T-cell (primary cell): ENCODE data around the gene IL1R2. TPM values are rescaled to one million over a fixed set of nuclear protein-coding genes. Genes with fewer than 3 reads are reported as not detected.

ENCODE experiments used
- ATAC-seq, 4 experiments: fragments of 200-7000 bp in 3 of 4; fragments of 150-1000 bp in 1 of 4; cut with Tn5 transposase; replicated peaks in 1 of 4; 1 replicate in 3 of 4; 2 replicates in 1 of 4; pipeline ENCODE4 v1.10.0; 2021; ENCODE audit warnings: moderate library complexity in 3 of 4, mild to moderate bottlenecking in 2 of 4, moderate number of reproducible peaks in 1 of 4
- CTCF ChIA-PET, 2 donors: fragments of 300-600 bp; sonication (Branson Sonifier 250); formaldehyde crosslinking; loops; one replicate each; lab custom pipeline; 2022; ENCODE audit warnings: antibody characterized with exemption in 2 of 2; lab: Charles Lee
- POLR2A ChIA-PET, 2 donors: fragments of 300-600 bp; sonication (Branson Sonifier 250); formaldehyde crosslinking; loops; one replicate each; lab custom pipeline; 2022; ENCODE audit warnings: antibody characterized with exemption in 2 of 2; lab: Charles Lee
- DNase-seq, 35 experiments: peaks; one replicate each; pipeline versions ENCODE4 v3.0.0 to v3.0.0-alpha.2; 2013 to 2023
- H3K27ac ChIP-seq: one replicate; pipeline ENCODE4 v1.5.1; 2013; ENCODE audit warnings: low read length
- H3K27me3 ChIP-seq, 2 experiments: replicated peaks in 1 of 2; 1 replicate in 1 of 2; 2 replicates in 1 of 2; pipeline versions ENCODE4 v1.6.1 to v1.7.0; 2013; ENCODE audit warnings: low read length in 1 of 2, mixed read lengths in 1 of 2; ENCODE audit not compliant: control insufficient read depth in 2 of 2, insufficient read depth in 2 of 2; ENCODE audit errors: extremely low read depth in 1 of 2
- H3K36me3 ChIP-seq, 2 donors: 1 replicate in 1 of 2; 2 replicates in 1 of 2; pipeline versions ENCODE4 v1.6.1 to v1.7.0; 2013; ENCODE audit warnings: low read length in 1 of 2; ENCODE audit not compliant: control insufficient read depth in 2 of 2, insufficient read depth in 1 of 2; ENCODE audit errors: extremely low read depth in 1 of 2
- H3K4me1 ChIP-seq, 2 experiments: 1 replicate in 1 of 2; 2 replicates in 1 of 2; pipeline versions ENCODE4 v1.6.1 to v1.7.0; 2013; ENCODE audit warnings: low read length in 2 of 2, mixed read lengths in 1 of 2; ENCODE audit not compliant: insufficient read depth in 2 of 2, control insufficient read depth in 1 of 2; ENCODE audit errors: extremely low read depth in 1 of 2
- H3K4me3 ChIP-seq, 2 donors: 1 replicate in 1 of 2; 2 replicates in 1 of 2; pipeline versions ENCODE4 v1.5.1 to v1.7.0; 2013; ENCODE audit warnings: mild to moderate bottlenecking in 2 of 2, low read length in 1 of 2, moderate library complexity in 1 of 2; ENCODE audit not compliant: control insufficient read depth in 1 of 2; ENCODE audit errors: extremely low read depth in 1 of 2
- H3K9me3 ChIP-seq: 2 replicates; pipeline ENCODE4 v1.7.0; 2013
- H3K27ac Mint-ChIP-seq, 2 donors: one replicate each; pipeline ENCODE4 v1.8.0; 2020 to 2021; ENCODE audit warnings: mild to moderate bottlenecking in 2 of 2, mixed read lengths in 2 of 2
- H3K27me3 Mint-ChIP-seq, 2 donors: one replicate each; pipeline ENCODE4 v1.8.0; 2021 to 2022; ENCODE audit warnings: mixed read lengths in 2 of 2
- H3K36me3 Mint-ChIP-seq: one replicate; pipeline ENCODE4 v1.8.0; 2021; ENCODE audit warnings: mixed read lengths
- H3K4me1 Mint-ChIP-seq, 3 donors: one replicate each; pipeline ENCODE4 v1.8.0; 2020 to 2022; ENCODE audit warnings: mixed read lengths in 3 of 3, mild to moderate bottlenecking in 1 of 3
- H3K4me3 Mint-ChIP-seq, 3 donors: one replicate each; pipeline ENCODE4 v1.8.0; 2020 to 2022; ENCODE audit warnings: mild to moderate bottlenecking in 3 of 3, mixed read lengths in 3 of 3, moderate library complexity in 3 of 3
- H3K9me3 Mint-ChIP-seq, 3 donors: one replicate each; pipeline ENCODE4 v1.8.0; 2020 to 2022; ENCODE audit warnings: mixed read lengths in 3 of 3
- WGBS: methylation state at CpG from one replicate; pipeline ENCODE4 v1.1.5; 2013; ENCODE audit warnings: missing lambda C conversion rate; ENCODE audit not compliant: insufficient coverage; 5-methylcytosine and 5-hydroxymethylcytosine counted together
- total RNA-seq, 35 experiments: library from RNA in 6 of 35; stranded (reverse) in 6 of 35; fragments of 120-200 nt in 1 of 35; gene quantifications; one replicate each; pipeline versions ENCODE4 v1.2.1 to v1.2.4 and lab custom pipeline; 2013 to 2026

IL1R2 gene
- total RNA-seq, 5 donors from 2014 or later (not counting 1 experiment from before 2014, with no cell fraction given), result 0.25 to 0.59 (median 0.44) TPM; not detected in 2

DNA sequence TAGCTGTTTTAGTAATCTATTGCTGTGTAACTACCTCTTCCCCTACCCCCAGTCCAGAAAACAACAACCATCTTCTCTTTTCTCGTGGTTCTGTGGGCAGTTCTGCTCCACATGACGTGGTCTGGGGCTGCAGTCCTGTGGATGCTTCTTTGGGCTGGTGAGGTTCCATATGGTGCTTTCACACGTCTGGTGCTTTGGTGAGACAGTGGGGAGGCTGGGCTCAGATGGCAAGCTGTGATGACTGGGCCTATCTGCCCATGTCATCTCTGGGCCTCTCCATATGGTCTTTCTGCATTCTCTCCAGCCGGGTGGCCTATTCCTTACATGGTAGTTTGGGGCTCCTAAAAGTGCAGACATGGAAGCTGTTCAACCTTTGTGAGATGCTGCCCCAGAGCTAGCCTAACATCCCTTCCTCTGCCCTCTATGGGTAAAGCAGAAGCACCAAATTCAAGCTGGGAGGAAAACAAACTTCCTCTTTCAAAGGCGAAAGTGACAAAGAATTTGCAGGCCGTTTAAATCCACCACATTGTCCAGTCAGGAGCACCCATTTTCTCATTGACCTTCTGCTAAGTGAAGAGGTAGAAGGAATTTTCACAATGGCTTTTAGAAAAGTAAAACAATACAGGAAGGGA, 82.5 kb downstream of the IL1R2 start:
- no peak for ATAC-seq
- Histone ChIP-seq H3K4me3 (no peak overlapping the region), H3K27me3 (no peaks in the 10 kb centered on the region), H3K4me1 (no peaks in the 10 kb centered on the region), H3K27ac (no peak overlapping the region), H3K9me3 (no peaks in the 10 kb centered on the region), H3K36me3 (no peaks in the 10 kb centered on the region)
- Mint-ChIP-seq H3K9me3 (no peaks in the 10 kb centered on the region), H3K4me3 (no peak overlapping the region), H3K4me1 (peaks cover 0 to 3% (median 3%) of the 10 kb centered on the region in 3 donors), H3K27me3 (no peaks in the 10 kb centered on the region), H3K36me3 (no peaks in the 10 kb centered on the region), H3K27ac (no peak overlapping the region)
- ChIA-PET POLR2A (no interaction called here), CTCF (interaction anchor here in 1 of 2 donors (0.7 kb wide), 1 partner anchor 126 kb away, joined by 3 read pairs; no protein-coding TSS in a partner anchor)
- 25% methylated on average over 2 of the region's 6 CpGs for WGBS
- DNase-seq, result no peak

DNA sequence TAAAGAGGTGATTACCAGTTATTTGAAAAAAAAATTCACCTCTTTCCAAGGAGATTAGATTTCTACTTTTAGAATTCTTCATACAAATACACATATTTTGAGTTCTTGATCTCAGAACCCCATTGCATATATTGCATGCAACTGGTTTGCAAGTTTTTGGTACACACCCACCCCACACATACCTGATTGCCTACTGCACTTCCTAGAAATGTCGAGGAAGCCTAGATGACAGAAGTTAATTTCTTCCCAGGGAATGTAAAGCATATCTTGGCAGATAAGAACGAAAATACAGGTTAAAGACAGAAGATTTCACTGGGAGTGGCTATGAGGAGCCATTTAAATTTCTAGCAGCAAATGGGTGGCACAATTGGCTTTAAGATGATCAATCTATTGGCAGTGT, 83.7 kb downstream of the IL1R2 start:
- Histone ChIP-seq H3K27ac (no peak overlapping the region), H3K27me3 (no peaks in the 10 kb centered on the region), H3K4me1 (no peaks in the 10 kb centered on the region), H3K4me3 (no peak overlapping the region), H3K9me3 (no peaks in the 10 kb centered on the region), H3K36me3 (no peaks in the 10 kb centered on the region)
- Mint-ChIP-seq H3K36me3 (no peaks in the 10 kb centered on the region), H3K4me3 (no peak overlapping the region), H3K27ac (no peak overlapping the region), H3K27me3 (no peaks in the 10 kb centered on the region), H3K9me3 (no peaks in the 10 kb centered on the region), H3K4me1 (peaks cover 1 to 6% (median 3%) of the 10 kb centered on the region in 3 donors)
- no CpG with 5 or more reads among the region's 2 CpGs for WGBS
- ATAC-seq (no peak), DNase-seq (no peak)
- ChIA-PET CTCF (no interaction called here), POLR2A (no interaction called here)

DNA sequence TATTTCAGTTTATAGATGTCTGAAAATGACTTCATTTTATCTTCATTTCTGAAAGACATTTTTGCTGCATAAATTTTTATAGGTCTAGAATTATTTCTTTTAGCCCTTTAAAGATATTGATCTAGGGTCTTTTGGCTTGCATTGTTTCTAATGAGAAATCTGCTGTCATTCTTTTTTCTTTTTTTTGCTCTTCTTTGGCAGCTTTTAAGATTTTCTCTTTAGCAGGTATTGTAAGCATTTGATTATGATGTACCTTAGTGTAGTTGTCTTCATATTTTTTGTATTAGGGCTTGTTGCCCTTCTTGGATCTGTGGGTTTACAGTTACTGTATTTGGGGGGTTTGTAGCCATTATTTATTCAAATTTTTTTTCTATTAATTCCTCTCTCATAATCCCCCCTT, 84.8 kb downstream of the IL1R2 start:
- Mint-ChIP-seq H3K4me1 (peaks cover 12 to 16% (median 13%) of the 10 kb centered on the region in 3 donors), H3K4me3 (no peak overlapping the region), H3K9me3 (no peaks in the 10 kb centered on the region), H3K36me3 (no peaks in the 10 kb centered on the region), H3K27me3 (no peaks in the 10 kb centered on the region), H3K27ac (no peak overlapping the region)
- no peak overlapping the region for H3K27ac ChIP-seq
- no peak for ATAC-seq
- H3K27me3 ChIP-seq, result no peaks in the 10 kb centered on the region
- CTCF ChIA-PET, result interaction anchor here in 1 of 2 donors (0.5 kb wide), 1 partner anchor 358 kb away, joined by 3 read pairs; no protein-coding TSS in a partner anchor
- no peak for DNase-seq
- H3K4me3 ChIP-seq, result no peak overlapping the region
- H3K4me1 ChIP-seq, result peaks cover 5 to 9% of the 10 kb centered on the region in 2 experiments
- POLR2A ChIA-PET, result no interaction called here
- H3K36me3 ChIP-seq, result no peaks in the 10 kb centered on the region
- H3K9me3 ChIP-seq, result no peaks in the 10 kb centered on the region

Other genes with a start within 250 kb of the IL1R2 start
- gene IL1R1, start 150.8 kb downstream of the IL1R2 start, total RNA-seq, result 1 to 10 TPM in 4 of 5 donors, under 1 TPM in 1; 0.43 to 4.5 (median 1.7) TPM
- not detected for gene IL1RL2, start 195.1 kb downstream of the IL1R2 start, total RNA-seq